ENCODE results near the gene DHX29.

DNA sequence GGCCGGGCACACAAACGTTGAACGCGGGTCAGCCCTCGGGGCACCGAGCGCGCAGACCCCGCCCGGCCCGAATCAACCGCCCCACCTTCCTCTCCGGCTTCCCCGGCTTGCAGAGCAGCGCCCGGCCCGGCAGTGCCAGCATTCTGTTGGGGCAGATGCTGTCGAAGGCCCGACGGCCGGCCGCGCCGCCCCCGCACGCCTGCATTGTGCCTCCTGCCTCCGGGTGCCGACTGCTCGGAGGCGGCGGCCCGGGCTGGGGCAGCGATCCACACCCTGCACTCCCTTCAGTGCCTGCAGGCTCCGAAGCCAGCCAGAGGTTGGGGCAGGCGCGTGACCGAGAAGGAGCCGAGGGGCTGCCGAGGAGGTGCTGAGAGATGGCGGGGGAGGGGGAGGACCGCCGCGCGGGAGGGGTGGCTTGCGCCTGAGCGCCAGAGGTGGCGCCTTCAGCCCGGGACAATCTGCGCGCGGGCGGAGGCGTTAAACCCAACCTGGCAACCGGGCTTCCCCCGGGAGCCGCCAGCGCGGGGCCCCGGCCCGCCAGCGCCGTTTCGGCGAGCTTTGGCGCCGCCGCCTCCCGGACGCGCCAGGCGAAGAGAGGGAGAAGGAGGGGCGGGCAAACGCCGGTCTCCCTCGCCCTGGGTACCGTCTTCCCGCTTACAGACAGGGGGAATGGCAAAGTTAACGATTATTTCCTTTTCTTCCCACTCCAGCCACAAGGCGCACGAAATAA lies 80.4 kb downstream of the DHX29 start, which contains the start of gene MCIDAS:
- TF ChIP-seq, protein P1, sequence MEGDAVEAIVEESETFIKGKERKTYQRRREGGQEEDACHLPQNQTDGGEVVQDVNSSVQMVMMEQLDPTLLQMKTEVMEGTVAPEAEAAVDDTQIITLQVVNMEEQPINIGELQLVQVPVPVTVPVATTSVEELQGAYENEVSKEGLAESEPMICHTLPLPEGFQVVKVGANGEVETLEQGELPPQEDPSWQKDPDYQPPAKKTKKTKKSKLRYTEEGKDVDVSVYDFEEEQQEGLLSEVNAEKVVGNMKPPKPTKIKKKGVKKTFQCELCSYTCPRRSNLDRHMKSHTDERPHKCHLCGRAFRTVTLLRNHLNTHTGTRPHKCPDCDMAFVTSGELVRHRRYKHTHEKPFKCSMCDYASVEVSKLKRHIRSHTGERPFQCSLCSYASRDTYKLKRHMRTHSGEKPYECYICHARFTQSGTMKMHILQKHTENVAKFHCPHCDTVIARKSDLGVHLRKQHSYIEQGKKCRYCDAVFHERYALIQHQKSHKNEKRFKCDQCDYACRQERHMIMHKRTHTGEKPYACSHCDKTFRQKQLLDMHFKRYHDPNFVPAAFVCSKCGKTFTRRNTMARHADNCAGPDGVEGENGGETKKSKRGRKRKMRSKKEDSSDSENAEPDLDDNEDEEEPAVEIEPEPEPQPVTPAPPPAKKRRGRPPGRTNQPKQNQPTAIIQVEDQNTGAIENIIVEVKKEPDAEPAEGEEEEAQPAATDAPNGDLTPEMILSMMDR (IDR thresholded peaks at IDR 0.05), result no peak
- no peak for TF ChIP-seq EZH2 (IDR thresholded peaks at IDR 0.05; ENCODE audit: borderline replicate concordance, insufficient read depth, low read depth, low read length, poor library complexity, severe bottlenecking)
